Epithelial cell of esophagus (primary cell): Measurements from ENCODE around the gene PTPRN2.

Experiments
- DNase-seq: peaks from one replicate; pipeline ENCODE4 v3.0.0; 2010; ENCODE audit warnings: low read depth
- H3K4me3 ChIP-seq: 2 replicates; pipeline ENCODE4 v1.5.1; 2011; ENCODE audit warnings: mild to moderate bottlenecking, low read length, control low read depth
- CTCF ChIP-seq: IDR thresholded peaks from 2 replicates; pipeline ENCODE4 v1.5.1; 2011; ENCODE audit warnings: low read depth, mild to moderate bottlenecking, low read length, control low read depth, inconsistent platforms; ENCODE audit not compliant: insufficient read depth; ENCODE audit errors: missing control alignments

The PTPRN2 gene

DNA sequence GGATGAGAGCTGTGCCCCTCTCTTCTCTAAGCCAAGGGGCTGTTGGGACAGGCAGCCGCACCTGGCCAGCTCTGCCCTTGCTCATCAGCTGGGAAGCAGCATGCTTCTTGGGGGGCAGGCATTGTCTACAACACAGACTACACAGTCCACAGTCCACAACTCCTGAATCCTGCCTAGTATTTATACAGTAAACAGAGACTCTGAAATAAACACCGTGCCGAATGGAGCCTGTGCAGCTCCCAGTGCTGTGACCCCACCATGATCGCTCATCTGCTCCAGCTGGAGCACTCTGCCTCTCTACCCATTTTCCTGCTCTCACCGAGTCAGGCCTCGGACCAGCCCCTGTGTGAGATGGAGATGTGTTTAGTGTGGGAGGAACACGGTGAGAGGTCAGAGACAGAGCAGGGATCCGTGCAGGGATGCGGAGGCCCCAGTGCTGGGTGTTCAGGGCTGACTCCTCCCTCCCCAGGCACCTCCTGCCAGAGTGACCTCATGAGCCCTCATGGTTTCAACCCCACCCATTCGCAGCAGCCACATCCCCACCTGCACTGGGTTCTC, 642.8 kb downstream of the PTPRN2 start:
- no peak overlapping the region for H3K4me3 ChIP-seq
- TF ChIP-seq CTCF: no peak
- no peak for DNase-seq

- no peak for DNase-seq
- no peak overlapping the region for H3K4me3 ChIP-seq
- no peak for TF ChIP-seq CTCF
Observed at GRCh38 chr7:157944051-157944450, 643.6 kb downstream of the PTPRN2 start.

DNA sequence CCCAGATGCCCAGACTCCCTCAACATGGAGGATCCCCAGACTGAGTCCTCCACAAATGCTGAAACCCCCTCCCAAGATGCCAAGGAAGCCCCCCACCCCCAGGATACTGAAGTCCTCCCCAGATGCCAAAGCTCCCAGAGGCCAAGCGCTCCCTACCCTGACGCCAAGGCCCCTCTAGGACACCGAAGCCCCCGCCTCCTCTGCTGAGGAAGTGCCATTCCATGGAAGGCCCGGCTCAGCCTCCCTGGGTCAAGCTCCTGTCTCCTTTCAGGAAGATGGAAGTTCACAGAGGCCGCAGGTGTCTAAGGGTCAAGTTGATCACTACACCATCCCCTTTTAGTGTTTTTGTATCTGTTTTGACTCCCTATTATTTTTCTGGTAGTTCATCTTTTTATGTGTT, 644.1 kb downstream of the PTPRN2 start:
- TF ChIP-seq CTCF: no peak
- no peak overlapping the region for H3K4me3 ChIP-seq
- no peak for DNase-seq

- H3K4me3 ChIP-seq: no peak overlapping the region
- no peak for DNase-seq
Observed at GRCh38 chr7:157941210-157941609, 646.4 kb downstream of the PTPRN2 start.

DNA sequence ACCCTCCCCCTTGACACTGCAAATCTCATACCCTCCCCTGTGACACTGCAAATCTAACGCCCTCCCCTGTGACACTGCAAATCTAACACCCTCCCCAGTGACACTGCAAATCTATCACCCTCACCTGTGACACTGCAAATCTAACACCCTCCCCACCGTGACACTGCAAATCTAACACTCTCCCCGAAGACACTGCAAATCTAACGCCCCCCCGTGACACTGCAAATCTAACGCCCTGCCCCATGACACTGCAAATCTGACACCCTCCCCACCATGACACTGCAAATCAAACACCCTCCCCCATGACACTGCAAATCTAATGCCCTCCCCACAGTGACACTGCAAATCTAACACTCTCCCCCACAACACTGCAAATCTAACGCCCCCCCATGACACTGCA, 647.1 kb downstream of the PTPRN2 start:
- no peak overlapping the region for H3K4me3 ChIP-seq
- DNase-seq: no peak
- TF ChIP-seq CTCF: no peak

More at GRCh38 chr7:157941210-157941609, 646.4 kb downstream of the PTPRN2 start:
- TF ChIP-seq CTCF: no peak

DNA sequence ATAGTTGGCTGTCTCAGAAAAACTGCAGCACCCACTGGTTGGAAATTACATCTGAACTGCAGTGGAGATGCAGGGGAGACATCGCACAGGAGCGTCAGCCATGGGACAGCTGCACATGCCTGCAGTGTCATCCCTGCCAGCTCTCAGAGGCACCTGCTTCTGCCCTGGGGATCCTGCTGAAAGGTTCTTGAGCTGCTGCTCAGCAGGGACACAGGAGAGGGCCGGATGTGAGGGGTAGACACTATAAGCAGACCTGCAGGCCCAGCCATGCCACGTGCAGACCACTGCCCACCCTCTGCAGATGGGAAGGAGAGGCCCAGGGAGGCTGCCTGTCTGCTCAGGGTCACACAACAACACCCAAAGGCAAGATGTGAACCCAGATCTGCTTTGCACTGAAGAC, 649.4 kb downstream of the PTPRN2 start:
- no peak for TF ChIP-seq CTCF
- H3K4me3 ChIP-seq: no peak overlapping the region
- DNase-seq: no peak

DNA sequence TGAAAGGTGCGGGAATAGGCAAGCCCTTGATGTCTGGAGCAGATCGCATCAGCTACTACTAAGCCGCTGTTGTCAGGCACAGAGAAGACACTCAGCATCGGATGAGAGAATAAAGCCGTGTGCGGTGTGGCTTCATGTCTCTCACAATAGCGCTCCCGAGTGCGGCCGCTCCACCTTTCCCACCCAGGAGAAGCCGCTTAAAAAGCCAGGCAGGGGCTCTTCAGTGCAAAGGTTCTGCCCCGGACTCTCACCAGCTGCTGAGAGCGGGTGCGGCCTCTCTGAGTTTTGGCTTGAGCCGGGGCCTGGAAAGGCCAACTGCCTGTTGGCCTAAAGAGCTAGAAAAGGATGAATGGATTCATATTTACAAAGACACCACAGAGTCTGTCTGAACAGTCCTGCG, 650.2 kb downstream of the PTPRN2 start:
- no peak for TF ChIP-seq CTCF
- H3K4me3 ChIP-seq: no peak overlapping the region
- DNase-seq: no peak
